Measurements from ENCODE around the gene PLG.

Gene PLG

DNA sequence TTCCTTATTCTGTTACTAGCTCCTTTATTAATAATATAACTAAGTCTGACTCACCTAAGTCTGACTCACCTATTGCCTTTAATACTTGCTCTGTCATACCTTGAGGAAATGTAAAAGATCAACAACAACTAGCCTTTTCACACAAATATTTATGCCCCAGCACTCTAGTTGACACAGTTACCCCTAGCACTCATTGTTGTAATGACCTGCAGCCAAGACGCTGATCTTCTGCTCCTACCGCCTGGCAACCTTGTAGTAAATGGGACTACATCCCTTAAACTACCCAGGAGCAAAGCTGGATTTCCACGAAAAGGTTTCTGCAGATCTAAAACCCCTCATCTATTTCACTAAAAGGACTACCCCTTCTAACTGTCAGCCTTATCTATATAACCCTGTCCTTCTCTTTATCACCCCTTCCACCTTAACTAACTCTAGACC is 90.0 kb downstream of the PLG start:
- Histone ChIP-seq H3K4me3 (ENCODE audit: low read depth, low read length) (no peak overlapping the region), H3K4me1 (ENCODE audit: control insufficient read depth, insufficient read depth, low read length) (no peaks in the 10 kb centered on the region), H3K27ac (ENCODE audit: extremely low read depth, low read depth, low read length) (no peak overlapping the region), H3K36me3 (ENCODE audit: control insufficient read depth in 2 of 2, insufficient read depth in 1 of 2, low read length in 2 of 2) (no peaks in the 10 kb centered on the region), H3K9me3 (ENCODE audit: control insufficient read depth, insufficient read depth, low read depth, low read length) (no peaks in the 10 kb centered on the region)
- TF ChIP-seq ZNF837 (tag by site-specific recombination; IDR thresholded peaks at IDR 0.05) (no peak), TRIM28 (IDR thresholded peaks at IDR 0.05; ENCODE audit: borderline replicate concordance, low read length) (no peak), GFI1B (tag by site-specific recombination; IDR thresholded peaks at IDR 0.05) (no peak), GLIS1 (tag by site-specific recombination; IDR thresholded peaks at IDR 0.05) (no peak), ZNF112 (tag by site-specific recombination; IDR thresholded peaks at IDR 0.05) (no peak), ZNF707 (tag by site-specific recombination; IDR thresholded peaks at IDR 0.05) (no peak), EGR2 (tag by site-specific recombination; IDR thresholded peaks at IDR 0.05; ENCODE audit: low read depth) (no peak), ZNF324 (tag by site-specific recombination; IDR thresholded peaks at IDR 0.05) (no peak), ZNF561 (tag by site-specific recombination; IDR thresholded peaks at IDR 0.05; ENCODE audit: borderline replicate concordance) (no peak), KLF9 (tag by site-specific recombination; IDR thresholded peaks at IDR 0.05; ENCODE audit: low read depth) (no peak), ZNF184 (tag by site-specific recombination; IDR thresholded peaks at IDR 0.05) (no peak)
- TF ChIP-seq, protein P1, sequence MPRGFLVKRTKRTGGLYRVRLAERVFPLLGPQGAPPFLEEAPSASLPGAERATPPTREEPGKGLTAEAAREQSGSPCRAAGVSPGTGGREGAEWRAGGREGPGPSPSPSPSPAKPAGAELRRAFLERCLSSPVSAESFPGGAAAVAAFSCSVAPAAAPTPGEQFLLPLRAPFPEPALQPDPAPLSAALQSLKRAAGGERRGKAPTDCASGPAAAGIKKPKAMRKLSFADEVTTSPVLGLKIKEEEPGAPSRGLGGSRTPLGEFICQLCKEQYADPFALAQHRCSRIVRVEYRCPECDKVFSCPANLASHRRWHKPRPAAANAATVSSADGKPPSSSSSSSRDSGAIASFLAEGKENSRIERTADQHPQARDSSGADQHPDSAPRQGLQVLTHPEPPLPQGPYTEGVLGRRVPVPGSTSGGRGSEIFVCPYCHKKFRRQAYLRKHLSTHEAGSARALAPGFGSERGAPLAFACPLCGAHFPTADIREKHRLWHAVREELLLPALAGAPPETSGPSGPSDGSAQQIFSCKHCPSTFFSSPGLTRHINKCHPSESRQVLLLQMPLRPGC (tag by site-specific recombination; IDR thresholded peaks at IDR 0.05) = no peak
- TF ChIP-seq, protein P2, sequence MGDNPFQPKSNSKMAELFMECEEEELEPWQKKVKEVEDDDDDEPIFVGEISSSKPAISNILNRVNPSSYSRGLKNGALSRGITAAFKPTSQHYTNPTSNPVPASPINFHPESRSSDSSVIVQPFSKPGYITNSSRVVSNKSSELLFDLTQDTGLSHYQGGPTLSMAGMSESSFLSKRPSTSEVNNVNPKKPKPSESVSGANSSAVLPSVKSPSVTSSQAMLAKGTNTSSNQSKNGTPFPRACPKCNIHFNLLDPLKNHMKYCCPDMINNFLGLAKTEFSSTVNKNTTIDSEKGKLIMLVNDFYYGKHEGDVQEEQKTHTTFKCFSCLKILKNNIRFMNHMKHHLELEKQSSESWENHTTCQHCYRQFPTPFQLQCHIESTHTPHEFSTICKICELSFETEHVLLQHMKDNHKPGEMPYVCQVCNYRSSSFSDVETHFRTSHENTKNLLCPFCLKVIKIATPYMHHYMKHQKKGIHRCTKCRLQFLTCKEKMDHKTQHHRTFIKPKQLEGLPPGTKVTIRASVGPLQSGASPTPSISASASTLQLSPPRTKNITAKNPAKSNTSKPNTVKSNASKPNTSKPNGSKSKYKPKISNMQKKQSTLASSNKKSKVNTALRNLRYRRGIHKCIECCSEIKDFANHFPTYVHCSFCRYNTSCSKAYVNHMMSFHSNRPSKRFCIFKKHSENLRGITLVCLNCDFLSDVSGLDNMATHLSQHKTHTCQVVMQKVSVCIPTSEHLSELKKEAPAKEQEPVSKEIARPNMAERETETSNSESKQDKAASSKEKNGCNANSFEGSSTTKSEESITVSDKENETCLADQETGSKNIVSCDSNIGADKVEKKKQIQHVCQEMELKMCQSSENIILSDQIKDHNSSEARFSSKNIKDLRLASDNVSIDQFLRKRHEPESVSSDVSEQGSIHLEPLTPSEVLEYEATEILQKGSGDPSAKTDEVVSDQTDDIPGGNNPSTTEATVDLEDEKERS (tag by site-specific recombination; IDR thresholded peaks at IDR 0.05) = no peak
- TF ChIP-seq, protein P3, sequence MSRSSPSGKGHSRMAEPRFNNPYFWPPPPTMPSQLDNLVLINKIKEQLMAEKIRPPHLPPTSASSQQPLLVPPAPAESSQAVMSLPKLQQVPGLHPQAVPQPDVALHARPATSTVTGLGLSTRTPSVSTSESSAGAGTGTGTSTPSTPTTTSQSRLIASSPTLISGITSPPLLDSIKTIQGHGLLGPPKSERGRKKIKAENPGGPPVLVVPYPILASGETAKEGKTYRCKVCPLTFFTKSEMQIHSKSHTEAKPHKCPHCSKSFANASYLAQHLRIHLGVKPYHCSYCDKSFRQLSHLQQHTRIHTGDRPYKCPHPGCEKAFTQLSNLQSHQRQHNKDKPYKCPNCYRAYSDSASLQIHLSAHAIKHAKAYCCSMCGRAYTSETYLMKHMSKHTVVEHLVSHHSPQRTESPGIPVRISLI (tag by site-specific recombination; IDR thresholded peaks at IDR 0.05) = no peak
- TF ChIP-seq, protein P4, sequence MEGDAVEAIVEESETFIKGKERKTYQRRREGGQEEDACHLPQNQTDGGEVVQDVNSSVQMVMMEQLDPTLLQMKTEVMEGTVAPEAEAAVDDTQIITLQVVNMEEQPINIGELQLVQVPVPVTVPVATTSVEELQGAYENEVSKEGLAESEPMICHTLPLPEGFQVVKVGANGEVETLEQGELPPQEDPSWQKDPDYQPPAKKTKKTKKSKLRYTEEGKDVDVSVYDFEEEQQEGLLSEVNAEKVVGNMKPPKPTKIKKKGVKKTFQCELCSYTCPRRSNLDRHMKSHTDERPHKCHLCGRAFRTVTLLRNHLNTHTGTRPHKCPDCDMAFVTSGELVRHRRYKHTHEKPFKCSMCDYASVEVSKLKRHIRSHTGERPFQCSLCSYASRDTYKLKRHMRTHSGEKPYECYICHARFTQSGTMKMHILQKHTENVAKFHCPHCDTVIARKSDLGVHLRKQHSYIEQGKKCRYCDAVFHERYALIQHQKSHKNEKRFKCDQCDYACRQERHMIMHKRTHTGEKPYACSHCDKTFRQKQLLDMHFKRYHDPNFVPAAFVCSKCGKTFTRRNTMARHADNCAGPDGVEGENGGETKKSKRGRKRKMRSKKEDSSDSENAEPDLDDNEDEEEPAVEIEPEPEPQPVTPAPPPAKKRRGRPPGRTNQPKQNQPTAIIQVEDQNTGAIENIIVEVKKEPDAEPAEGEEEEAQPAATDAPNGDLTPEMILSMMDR (tag by site-specific recombination; IDR thresholded peaks at IDR 0.05) = no peak
- TF ChIP-seq, protein P5, sequence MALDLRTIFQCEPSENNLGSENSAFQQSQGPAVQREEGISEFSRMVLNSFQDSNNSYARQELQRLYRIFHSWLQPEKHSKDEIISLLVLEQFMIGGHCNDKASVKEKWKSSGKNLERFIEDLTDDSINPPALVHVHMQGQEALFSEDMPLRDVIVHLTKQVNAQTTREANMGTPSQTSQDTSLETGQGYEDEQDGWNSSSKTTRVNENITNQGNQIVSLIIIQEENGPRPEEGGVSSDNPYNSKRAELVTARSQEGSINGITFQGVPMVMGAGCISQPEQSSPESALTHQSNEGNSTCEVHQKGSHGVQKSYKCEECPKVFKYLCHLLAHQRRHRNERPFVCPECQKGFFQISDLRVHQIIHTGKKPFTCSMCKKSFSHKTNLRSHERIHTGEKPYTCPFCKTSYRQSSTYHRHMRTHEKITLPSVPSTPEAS (tag by site-specific recombination; IDR thresholded peaks at IDR 0.05) = no peak
- TF ChIP-seq, protein P6, sequence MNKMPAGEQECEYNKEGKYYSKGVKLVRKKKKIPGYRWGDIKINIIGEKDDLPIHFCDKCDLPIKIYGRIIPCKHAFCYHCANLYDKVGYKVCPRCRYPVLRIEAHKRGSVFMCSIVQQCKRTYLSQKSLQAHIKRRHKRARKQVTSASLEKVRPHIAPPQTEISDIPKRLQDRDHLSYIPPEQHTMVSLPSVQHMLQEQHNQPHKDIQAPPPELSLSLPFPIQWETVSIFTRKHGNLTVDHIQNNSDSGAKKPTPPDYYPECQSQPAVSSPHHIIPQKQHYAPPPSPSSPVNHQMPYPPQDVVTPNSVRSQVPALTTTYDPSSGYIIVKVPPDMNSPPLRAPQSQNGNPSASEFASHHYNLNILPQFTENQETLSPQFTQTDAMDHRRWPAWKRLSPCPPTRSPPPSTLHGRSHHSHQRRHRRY (tag by site-specific recombination; IDR thresholded peaks at IDR 0.05) = no peak
- TF ChIP-seq, protein P7, sequence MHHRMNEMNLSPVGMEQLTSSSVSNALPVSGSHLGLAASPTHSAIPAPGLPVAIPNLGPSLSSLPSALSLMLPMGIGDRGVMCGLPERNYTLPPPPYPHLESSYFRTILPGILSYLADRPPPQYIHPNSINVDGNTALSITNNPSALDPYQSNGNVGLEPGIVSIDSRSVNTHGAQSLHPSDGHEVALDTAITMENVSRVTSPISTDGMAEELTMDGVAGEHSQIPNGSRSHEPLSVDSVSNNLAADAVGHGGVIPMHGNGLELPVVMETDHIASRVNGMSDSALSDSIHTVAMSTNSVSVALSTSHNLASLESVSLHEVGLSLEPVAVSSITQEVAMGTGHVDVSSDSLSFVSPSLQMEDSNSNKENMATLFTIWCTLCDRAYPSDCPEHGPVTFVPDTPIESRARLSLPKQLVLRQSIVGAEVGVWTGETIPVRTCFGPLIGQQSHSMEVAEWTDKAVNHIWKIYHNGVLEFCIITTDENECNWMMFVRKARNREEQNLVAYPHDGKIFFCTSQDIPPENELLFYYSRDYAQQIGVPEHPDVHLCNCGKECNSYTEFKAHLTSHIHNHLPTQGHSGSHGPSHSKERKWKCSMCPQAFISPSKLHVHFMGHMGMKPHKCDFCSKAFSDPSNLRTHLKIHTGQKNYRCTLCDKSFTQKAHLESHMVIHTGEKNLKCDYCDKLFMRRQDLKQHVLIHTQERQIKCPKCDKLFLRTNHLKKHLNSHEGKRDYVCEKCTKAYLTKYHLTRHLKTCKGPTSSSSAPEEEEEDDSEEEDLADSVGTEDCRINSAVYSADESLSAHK (tag by site-specific recombination; IDR thresholded peaks at IDR 0.05) = no peak
- POLR2A ChIA-PET = no interaction called here
- CTCF ChIA-PET = interaction anchor here (1.0 to 1.1 kb wide), 2 partner anchors 59 to 579 kb away, joined by 5 read pairs; no protein-coding TSS in a partner anchor
